ENCODE measurements around the gene MLPH.

Gene MLPH

DNA sequence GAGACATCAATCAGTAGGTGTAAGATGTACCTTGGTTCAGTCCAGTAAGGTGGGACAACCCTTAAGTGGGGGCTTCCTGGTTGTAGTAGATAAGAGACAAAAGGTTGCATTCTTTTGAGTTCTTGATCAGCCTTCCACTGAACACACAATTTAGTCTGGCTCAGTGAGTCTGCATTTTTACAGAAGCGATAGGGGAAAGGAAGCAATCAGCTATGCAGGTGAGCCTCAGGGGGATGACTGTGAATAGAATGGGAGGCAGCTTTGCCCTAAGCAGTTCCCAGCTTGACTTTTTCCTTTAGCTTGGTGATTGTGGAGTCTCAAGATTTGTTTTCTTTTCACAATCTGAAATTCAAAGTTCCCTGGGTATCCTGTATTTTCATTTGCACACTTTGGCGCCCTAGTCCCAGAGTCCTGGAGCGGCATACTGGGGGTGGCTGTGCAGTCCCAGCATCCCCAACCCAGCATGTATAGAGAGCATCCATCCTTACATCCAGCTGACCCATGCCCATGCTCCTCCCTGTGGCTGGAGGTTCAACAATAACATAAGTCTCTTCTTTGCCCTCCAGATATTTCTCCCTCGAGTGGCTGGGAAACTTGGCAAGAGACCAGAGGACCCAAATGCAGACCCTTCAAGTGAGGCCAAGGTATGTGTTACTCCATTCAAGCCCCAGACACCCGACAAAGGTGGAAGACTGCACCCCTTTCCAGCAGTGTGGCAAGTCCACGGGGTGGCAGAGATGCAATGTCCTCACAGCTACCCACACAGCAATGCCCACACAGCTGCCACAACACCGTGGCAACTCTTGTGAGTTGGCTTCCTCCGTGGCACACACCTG, 59.2 kb downstream of the MLPH start:
- DNase-seq, result no peak

DNA sequence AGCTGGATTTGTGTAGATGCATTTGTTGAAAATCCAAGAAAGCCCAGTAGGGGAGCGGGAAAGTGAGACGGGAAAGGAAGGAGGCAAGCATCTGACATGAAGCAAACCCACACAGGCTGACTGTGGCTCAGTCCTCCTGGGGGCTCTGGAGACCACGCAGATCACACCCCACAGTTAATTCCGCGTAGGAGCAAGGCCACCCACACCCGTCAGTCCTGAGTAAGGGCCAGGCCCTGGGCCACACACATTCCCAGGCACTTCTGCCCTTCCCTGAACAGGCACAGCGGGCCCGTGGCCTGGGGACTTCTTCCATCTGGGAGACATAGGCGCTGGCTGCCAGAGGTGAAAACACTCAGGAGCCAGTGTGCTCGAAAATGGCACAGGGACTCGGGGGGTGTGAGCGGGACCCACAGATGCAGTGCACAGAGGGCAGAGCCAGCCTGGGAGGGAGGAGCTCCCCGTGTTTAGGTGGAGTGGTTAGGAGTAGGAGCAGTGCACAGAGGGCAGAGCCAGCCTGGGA, 59.9 kb downstream of the MLPH start:
- no peak for DNase-seq

DNA sequence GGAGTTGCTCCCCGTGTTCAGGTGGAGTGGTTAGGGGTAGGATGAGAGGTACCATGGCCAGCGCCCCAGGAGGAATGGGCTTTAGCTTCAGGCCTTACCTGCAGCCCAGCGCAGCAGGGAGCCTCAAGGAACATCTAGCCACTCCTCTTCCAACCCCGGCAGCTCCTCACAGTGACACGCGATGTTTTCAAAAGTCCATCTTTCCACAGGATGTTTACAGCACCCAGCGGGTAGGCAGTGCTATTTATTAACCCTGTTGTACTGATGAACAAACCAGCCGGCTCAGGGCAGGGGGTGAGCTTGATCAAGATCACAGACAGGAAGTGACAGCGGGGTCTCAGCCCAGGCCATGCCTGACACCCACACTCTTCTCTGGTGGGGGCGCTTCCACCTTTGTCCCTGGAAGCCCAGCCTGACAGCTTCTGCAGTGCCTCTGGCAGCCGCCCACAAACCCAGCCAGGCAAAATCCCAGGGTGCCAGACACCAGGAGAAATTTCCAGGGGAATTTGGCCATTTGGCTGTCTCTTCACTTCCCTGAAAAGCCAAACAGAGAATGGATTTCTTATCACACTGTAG, 60.9 kb downstream of the MLPH start:
- no peak for DNase-seq

DNA sequence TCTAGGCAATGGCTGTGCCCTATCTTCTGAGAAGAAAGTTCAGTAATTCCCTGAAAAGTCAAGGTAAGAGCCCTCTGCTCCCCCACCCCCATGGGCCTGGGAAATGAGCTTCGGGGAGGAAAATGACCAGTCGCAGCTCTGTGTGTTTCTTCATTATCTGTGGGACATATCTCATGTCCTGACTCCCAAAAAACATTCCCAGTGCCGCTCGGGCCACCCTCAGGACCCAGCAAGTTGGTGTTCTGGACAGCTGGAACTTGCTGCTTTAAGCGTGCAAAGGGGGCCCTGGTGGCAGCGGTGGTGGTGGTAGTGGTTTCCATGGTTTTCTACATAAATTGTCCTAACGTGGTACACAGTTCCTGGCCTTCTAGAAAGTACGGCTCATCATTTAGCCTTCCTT, 62.2 kb downstream of the MLPH start:
- no peak for DNase-seq

- no peak for DNase-seq
These were observed 62.8 kb downstream of the MLPH start for GRCh38 chr2:237549643-237550415.

GRCh38 chr2:237551071-237551574, 64.1 kb downstream of the MLPH start:
- DNase-seq, result no peak

- no peak for DNase-seq
These were observed 65.9 kb downstream of the MLPH start for GRCh38 chr2:237552908-237553307.

DNA sequence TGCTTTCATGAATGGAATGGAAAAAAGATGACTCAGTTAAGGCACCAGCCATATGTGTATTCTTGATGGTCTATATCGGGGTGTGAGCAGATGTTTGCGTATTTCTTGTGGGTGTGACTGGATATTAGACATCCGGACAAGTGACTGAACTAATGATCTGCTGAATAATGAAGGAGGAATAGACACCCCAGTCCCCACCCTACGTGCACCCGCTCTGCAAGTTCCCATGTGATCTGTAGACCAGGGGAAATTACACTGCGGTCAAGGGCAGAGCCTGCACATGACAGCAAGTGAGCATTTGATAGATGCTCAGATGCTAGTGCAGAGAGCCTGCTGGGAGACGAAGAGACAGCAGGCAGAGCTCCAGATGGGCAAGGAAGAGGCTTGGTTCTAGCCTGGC, 66.9 kb downstream of the MLPH start:
- DNase-seq, result no peak

DNA sequence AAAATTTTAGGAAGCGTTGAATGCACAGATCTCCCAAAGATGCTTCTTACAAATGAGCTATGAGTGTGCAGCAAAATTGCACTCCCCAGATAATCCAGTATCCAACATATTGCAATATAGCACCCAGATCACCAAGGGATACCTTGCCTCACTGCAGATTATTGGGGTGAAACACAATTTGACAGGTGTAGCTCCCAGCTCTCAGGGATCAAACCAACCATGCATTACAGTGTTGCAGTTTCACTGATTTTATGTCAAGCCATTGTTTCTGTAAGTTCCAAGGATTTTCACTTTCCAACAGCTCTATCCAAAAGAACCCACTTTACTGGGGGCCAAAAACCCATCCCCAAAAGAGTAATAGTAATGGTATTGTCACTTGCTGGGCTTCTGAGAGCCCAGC, 68.5 kb downstream of the MLPH start:
- no peak for DNase-seq

DNA sequence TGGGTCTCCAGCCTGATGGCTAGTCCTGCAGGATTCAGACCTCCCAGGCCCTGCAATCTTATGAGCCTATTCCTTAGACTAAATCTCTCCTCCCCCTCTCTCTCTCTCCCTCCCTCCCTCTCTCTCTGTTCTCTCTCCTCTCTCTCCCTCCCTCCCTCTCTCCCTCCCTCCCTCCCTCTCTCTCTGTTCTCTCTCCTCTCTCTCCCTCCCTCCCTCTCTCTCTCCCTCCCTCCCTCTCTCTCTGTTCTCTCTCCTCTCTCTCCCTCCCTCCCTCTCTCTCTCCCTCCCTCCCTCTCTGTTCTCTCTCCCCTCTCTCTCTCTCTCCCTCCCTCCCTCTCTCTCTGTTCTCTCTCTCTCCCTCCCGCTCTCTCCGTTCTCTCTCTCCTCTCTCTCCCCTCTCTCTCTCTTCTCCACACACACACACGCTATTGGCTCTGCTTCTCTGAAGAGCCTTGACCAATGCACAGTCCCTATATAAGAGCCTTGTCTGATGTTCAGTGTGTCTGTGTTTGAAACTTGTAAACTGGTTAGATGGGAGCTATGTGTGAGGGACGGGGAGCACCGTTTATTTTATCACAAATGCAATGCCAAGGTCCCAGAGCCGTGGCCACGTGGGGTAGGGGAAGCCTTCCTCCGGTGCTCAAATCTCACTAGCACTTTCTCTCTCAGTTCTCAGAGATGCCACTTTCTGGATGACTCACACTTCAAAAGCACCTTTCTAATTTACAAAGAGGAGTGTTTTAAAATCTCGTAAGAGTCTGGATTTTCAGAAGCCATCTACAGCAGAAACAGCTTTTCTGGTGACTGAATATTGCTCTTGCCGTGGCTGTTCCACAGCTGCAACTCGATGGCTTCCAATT, 70.0 kb downstream of the MLPH start:
- DNase-seq, result no peak

DNA sequence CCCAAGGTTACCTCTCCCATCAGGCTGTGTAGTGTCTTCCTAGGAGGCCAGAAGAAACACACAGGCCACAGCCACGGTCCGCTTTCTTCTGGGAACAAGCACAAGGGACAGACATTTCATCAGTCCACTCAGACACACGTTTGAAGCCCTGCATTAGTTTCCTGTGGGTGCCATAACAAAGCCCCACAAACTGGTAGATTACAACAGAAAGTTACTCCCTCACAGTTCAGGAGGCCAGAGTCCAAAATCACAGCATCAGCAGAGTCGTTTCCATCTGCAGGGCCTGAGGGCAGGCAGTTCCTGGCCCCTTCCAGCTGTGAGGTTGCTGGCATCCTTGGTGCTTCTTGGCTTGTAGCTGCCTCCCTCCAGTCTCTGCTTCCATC, 70.6 kb downstream of the MLPH start:
- DNase-seq, result no peak

DNA sequence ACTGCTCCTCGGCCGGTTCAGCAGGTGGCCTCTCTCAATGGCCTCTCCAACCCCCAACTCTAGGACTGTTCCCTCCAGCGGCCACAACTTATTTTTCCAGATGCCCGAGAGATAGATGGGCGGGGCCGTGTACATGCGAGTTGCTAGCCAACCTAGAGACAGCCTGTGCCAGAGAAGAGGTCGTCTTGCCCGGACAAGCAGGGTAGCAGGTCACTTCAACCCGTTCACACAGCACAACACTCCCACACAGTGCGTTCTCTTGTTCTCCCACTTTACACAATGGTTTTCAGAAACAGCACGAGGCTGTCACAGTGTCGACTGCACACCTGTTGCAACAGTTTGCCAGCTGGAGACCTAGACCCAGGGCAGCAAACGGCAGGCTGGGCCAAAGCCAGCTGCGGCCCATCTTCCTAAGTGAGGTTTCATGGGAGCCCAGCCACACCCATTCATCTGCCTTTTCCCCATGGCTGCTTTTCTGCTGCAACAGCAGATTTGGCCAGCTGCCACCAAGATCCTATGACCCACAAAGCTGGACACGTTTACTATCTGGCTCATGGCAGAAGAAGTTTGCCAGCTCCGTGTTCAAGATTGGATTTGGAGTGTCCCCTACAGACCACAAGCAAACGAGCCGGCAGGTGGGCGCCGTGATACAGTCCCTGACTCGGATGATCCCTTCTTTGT, 72.0 kb downstream of the MLPH start:
- DNase-seq, result peak in 2 of 4 experiments; percentile 18 to 59

GRCh38 chr2:237561221-237561620, 74.2 kb downstream of the MLPH start:
- no peak for DNase-seq

DNA sequence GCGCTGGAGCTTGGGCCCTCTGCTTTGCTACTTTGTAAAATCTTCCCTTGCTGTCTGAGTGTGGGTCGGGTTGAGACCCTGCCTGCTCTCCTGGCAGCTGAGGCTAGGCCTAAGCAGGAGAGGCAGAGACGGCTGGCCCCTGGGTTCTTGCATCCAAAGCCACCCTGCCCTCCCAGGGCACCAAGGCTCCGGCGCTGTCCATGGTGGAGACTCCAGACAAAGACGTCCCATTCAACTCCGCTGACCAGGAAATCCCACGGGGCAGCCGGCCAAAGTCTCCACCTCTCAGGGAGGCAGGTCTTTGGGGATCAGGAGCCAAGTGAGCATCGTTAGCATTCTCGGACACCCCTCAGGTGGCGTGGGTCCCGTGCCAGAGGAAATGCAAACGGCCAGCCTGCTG, 76.8 kb downstream of the MLPH start:
- peak in 1 of 4 experiments; percentile 31 for DNase-seq

GRCh38 chr2:237564526-237565131, 77.6 kb downstream of the MLPH start:
- DNase-seq, result no peak

- no peak for DNase-seq
These were observed 78.9 kb downstream of the MLPH start for GRCh38 chr2:237565974-237566373.

GRCh38 chr2:237566401-237567235, 79.6 kb downstream of the MLPH start, which contains the start of gene PRLH:
Gene PRLH (plus strand): TSS chr2:237566574. CDS start chr2:237566574, 0 bp downstream.
- DNase-seq, result no peak

- DNase-seq, result no peak
These were observed 80.4 kb downstream of the MLPH start for GRCh38 chr2:237567276-237568029.

DNA sequence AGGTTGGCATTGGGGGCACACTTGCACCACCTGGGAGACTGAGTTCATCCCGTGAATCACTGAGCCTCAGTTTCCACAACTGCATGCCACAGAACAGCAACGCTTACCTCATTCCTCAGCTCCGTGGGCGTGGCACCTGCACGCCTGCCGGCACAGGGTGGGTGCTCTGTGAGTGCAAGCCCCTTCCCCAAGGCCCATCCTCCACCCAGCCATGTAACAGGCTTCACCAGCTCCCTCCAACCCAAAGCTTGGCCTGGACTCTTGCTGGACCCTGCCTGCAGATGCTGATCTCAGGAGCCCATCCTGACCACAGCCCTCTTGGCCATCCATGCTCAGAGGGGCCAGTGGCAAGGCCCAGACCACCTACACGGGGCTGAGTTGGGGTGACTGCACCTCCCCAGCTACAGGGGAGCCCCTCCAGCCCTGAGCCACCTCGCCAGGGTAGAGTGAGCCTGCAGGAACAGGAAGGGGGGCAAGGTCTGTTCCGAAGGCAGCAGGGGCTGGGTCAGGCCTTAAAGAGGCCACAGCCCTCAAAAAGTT, 81.1 kb downstream of the MLPH start:
- DNase-seq, result no peak
